ENCODE results near the gene HEPN1. TPM values are rescaled to one million over a fixed set of nuclear protein-coding genes. Genes with fewer than 3 reads are reported as not detected.
A peak's percentile ranks its signal among the peaks of the same experiment; 100 is the strongest.

Gene HEPN1
- total and polyA plus RNA-seq, 4 donors, result not detected

DNA sequence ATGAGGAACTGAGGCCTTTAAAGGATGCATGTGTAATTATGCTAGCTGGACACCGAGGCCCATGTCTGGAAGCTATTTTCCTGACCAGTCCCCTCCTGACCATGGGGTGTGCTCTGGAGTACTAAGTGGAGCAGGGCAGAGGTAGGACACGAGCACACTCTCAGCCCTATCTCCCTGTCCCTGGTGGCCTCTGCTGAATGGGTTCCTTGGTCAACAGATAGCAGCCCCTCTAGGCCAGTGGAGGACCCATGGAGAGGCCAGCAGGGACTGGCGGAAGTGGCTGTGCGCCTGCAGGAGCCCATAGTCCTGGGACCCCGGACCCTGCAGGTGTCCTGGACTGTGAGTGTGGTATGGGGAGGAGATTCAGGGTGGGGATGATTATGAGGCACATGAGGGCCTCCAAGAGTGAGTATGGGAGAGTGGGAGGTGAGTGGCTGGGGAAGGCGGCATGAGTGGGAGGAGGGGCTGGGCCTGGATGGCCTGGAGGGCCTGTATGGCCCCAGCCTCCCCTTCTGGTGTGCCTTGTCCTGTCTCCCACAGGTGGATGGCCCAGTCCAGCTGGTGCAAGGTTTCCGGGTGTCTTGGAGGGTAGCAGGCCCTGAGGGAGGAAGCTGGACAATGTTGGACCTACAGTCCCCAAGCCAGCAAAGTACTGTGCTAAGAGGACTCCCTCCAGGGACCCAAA is 44.3 kb upstream of the HEPN1 start:
- H3K27ac ChIP-seq (ENCODE audit: low read depth in 1 of 2, low read length in 1 of 2), result no peak overlapping the region
- 94 to 98% methylated on average over 7 of the region's 7 CpGs for WGBS, 2 donors
- H3K36me3 ChIP-seq (ENCODE audit: control insufficient read depth in 4 of 4, insufficient read depth in 4 of 4, low read length in 4 of 4), result no peaks in the 10 kb centered on the region
- H3K4me3 ChIP-seq, result no peak overlapping the region
- TF ChIP-seq, protein P1, sequence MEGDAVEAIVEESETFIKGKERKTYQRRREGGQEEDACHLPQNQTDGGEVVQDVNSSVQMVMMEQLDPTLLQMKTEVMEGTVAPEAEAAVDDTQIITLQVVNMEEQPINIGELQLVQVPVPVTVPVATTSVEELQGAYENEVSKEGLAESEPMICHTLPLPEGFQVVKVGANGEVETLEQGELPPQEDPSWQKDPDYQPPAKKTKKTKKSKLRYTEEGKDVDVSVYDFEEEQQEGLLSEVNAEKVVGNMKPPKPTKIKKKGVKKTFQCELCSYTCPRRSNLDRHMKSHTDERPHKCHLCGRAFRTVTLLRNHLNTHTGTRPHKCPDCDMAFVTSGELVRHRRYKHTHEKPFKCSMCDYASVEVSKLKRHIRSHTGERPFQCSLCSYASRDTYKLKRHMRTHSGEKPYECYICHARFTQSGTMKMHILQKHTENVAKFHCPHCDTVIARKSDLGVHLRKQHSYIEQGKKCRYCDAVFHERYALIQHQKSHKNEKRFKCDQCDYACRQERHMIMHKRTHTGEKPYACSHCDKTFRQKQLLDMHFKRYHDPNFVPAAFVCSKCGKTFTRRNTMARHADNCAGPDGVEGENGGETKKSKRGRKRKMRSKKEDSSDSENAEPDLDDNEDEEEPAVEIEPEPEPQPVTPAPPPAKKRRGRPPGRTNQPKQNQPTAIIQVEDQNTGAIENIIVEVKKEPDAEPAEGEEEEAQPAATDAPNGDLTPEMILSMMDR (IDR thresholded peaks at IDR 0.05; ENCODE audit: control extremely low read depth, extremely low read depth), result no peak
- ATAC-seq (ENCODE audit: insufficient read depth, low FRiP score) (no peak), DNase-seq (no peak)
- H3K9me3 ChIP-seq (ENCODE audit: control insufficient read depth in 4 of 4, insufficient read depth in 3 of 4, low read length in 3 of 4), result no peaks in the 10 kb centered on the region
- peaks cover 0 to 19% (median 3%) of the 10 kb centered on the region in 5 donors for H3K4me1 ChIP-seq (ENCODE audit: control insufficient read depth in 5 of 5, insufficient read depth in 5 of 5, low read length in 5 of 5)
- peaks cover 0 to 45% (median 29%) of the 10 kb centered on the region in 3 donors for H3K27me3 ChIP-seq (ENCODE audit: control insufficient read depth in 3 of 3, insufficient read depth in 3 of 3, low read length in 2 of 3)
- no peak overlapping the region for H3K9ac ChIP-seq (ENCODE audit: insufficient read depth in 1 of 2, low read length in 2 of 2)

DNA sequence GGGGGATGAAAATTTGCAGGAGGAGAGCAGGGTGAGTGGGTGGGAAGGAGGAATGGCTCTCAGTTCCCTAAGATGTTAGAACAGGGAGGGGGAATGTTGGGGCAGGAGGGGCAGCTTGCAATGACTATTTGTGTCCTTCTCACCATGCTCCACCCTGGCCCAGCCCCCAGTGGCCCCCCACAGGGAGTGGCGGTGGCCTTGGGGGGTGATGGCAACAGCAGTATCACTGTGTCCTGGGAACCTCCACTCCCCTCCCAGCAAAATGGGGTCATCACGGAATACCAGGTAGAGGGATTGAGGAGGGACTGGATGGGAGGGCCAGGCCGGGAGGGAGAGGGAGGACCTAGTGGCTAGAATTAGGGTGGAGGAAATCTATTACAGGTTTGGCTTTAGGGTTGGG is 43.6 kb upstream of the HEPN1 start:
- Histone ChIP-seq H3K27ac (ENCODE audit: low read depth in 1 of 2, low read length in 1 of 2) (no peak overlapping the region), H3K27me3 (ENCODE audit: control insufficient read depth in 3 of 3, insufficient read depth in 3 of 3, low read length in 2 of 3) (peaks cover 0 to 38% (median 22%) of the 10 kb centered on the region in 3 donors), H3K9ac (ENCODE audit: insufficient read depth in 1 of 2, low read length in 2 of 2) (no peak overlapping the region), H3K4me3 (no peak overlapping the region), H3K36me3 (ENCODE audit: control insufficient read depth in 4 of 4, insufficient read depth in 4 of 4, low read length in 4 of 4) (no peaks in the 10 kb centered on the region), H3K4me1 (ENCODE audit: control insufficient read depth in 5 of 5, insufficient read depth in 5 of 5, low read length in 5 of 5) (peaks cover 0 to 19% (median 3%) of the 10 kb centered on the region in 5 donors), H3K9me3 (ENCODE audit: control insufficient read depth in 4 of 4, insufficient read depth in 3 of 4, low read length in 3 of 4) (no peaks in the 10 kb centered on the region)
- DNase-seq (no peak), ATAC-seq (ENCODE audit: insufficient read depth, low FRiP score) (no peak)
- TF ChIP-seq, protein P1 (IDR thresholded peaks at IDR 0.05; ENCODE audit: control extremely low read depth, extremely low read depth), result no peak
- 61 to 65% methylated on average over 3 of the region's 3 CpGs for WGBS, 2 donors

DNA sequence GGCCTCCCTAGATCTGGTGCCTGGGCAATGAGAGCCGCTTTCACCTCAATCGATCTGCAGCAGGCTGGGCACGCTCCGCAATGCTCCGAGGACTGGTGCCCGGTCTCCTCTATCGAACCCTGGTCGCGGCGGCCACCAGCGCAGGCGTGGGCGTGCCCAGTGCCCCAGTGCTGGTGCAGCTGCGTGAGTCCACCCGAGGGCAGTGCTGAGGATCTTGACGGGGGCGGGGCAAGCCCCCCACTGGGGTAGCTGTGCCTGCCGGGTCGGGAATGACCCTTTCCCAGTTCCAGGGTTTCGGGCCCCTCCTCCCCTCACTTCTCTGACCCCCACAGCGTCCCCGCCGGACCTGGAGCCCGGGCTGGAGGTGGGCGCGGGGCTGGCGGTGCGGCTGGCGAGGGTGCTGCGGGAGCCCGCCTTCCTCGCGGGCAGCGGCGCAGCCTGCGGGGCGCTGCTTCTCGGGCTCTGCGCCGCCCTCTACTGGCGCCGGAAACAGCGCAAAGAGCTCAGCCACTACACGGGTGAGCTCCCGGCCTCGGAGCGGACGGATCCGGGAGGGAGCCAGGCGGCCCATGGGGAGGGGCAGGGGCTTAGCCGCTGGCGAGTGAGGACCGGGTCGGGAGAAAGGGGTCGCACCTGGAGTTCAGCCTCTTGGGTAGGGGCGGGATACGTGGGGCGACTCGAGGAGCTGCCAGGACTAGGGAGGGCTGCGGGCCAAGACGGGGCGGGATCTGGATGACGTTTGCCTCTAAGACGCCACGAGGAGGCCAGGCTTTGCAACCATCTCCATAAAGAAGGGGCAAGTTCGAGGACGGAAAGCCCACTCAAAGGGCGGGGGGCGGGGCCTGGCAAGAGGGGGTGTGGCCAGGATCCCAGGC is 42.9 kb upstream of the HEPN1 start:
- H3K9me3 ChIP-seq (ENCODE audit: control insufficient read depth in 4 of 4, insufficient read depth in 3 of 4, low read length in 3 of 4), result no peaks in the 10 kb centered on the region
- peak overlapping the region; percentile 43 to 61 for H3K9ac ChIP-seq (ENCODE audit: insufficient read depth in 1 of 2, low read length in 2 of 2)
- TF ChIP-seq, protein P1 (IDR thresholded peaks at IDR 0.05; ENCODE audit: control extremely low read depth, extremely low read depth), result peak; percentile 63
- H3K27ac ChIP-seq (ENCODE audit: low read depth in 1 of 2, low read length in 1 of 2), result peak overlapping the region; percentile 37 to 87
- H3K4me3 ChIP-seq, result peak overlapping the region; percentile 22
- H3K36me3 ChIP-seq (ENCODE audit: control insufficient read depth in 4 of 4, insufficient read depth in 4 of 4, low read length in 4 of 4), result no peaks in the 10 kb centered on the region
- peaks cover 0 to 30% (median 15%) of the 10 kb centered on the region in 3 donors for H3K27me3 ChIP-seq (ENCODE audit: control insufficient read depth in 3 of 3, insufficient read depth in 3 of 3, low read length in 2 of 3)
- peak; percentile 97 to 98 (median 97) for DNase-seq
- peak; percentile 88 for ATAC-seq (ENCODE audit: insufficient read depth, low FRiP score)
- WGBS, 2 donors, result 1 to 2% methylated on average over 62 to 69 of the region's 69 CpGs
- peaks cover 0 to 19% (median 3%) of the 10 kb centered on the region in 5 donors for H3K4me1 ChIP-seq (ENCODE audit: control insufficient read depth in 5 of 5, insufficient read depth in 5 of 5, low read length in 5 of 5)

Data from lung (tissue), 12 donors.